Rectal smooth muscle tissue (tissue), 1 donor: Measurements from ENCODE around the gene SLX9.
"Not testable (repeated sequence)": the region's sequence is repeated elsewhere in the genome, so short reads cannot be mapped to it uniquely, and the experiment has no call there.

Source experiments
- H3K27ac ChIP-seq: one replicate; pipeline ENCODE4 v1.7.0; 2013; ENCODE audit warnings: low read depth, low read length, inconsistent platforms
- H3K27me3 ChIP-seq: one replicate; pipeline ENCODE4 v1.7.0; 2013; ENCODE audit warnings: low read length; ENCODE audit not compliant: control insufficient read depth, insufficient read depth
- H3K36me3 ChIP-seq: one replicate; pipeline ENCODE4 v1.7.0; 2013; ENCODE audit warnings: low read length; ENCODE audit not compliant: control insufficient read depth, insufficient read depth
- H3K4me1 ChIP-seq: one replicate; pipeline ENCODE4 v1.7.0; 2013; ENCODE audit warnings: low read length; ENCODE audit not compliant: control insufficient read depth, insufficient read depth
- H3K4me3 ChIP-seq: one replicate; pipeline ENCODE4 v1.7.0; 2013; ENCODE audit warnings: low read length
- H3K9ac ChIP-seq: one replicate; pipeline ENCODE4 v1.7.0; 2013; ENCODE audit warnings: low read length

The SLX9 gene

GRCh38 chr21:44923480-44924084 is 16.2 kb upstream of the SLX9 start:
- Histone ChIP-seq H3K9ac (no peak overlapping the region), H3K4me1 (no peaks in the 10 kb centered on the region), H3K27ac (no peak overlapping the region), H3K27me3 (peaks cover 17% of the 10 kb centered on the region), H3K4me3 (no peak overlapping the region), H3K36me3 (no peaks in the 10 kb centered on the region)

GRCh38 chr21:44924606-44925377 is 15.0 kb upstream of the SLX9 start:
- Histone ChIP-seq H3K4me3 (no peak overlapping the region), H3K4me1 (no peaks in the 10 kb centered on the region), H3K27ac (no peak overlapping the region), H3K36me3 (no peaks in the 10 kb centered on the region), H3K9ac (no peak overlapping the region), H3K27me3 (peaks cover 15% of the 10 kb centered on the region)

- Histone ChIP-seq H3K36me3 (no peaks in the 10 kb centered on the region), H3K4me1 (no peaks in the 10 kb centered on the region), H3K9ac (no peak overlapping the region), H3K27ac (no peak overlapping the region), H3K27me3 (peaks cover 9% of the 10 kb centered on the region), H3K4me3 (no peak overlapping the region)
These were observed 14.5 kb upstream of the SLX9 start for GRCh38 chr21:44925378-44925755.

GRCh38 chr21:44926331-44927101 is 13.3 kb upstream of the SLX9 start:
- peak overlapping the region; percentile 4 for H3K9ac ChIP-seq
- peak overlapping the region; percentile 27 for H3K4me3 ChIP-seq
- H3K27ac ChIP-seq = no peak overlapping the region
- H3K27me3 ChIP-seq = peaks cover 7% of the 10 kb centered on the region
- H3K36me3 ChIP-seq = no peaks in the 10 kb centered on the region
- H3K4me1 ChIP-seq = no peaks in the 10 kb centered on the region

- Histone ChIP-seq H3K27ac (no peak overlapping the region), H3K36me3 (no peaks in the 10 kb centered on the region), H3K4me3 (peak overlapping the region; percentile 27), H3K9ac (no peak overlapping the region), H3K4me1 (no peaks in the 10 kb centered on the region), H3K27me3 (peaks cover 7% of the 10 kb centered on the region)
These were observed 12.6 kb upstream of the SLX9 start for GRCh38 chr21:44927259-44927586.

- no peak overlapping the region for H3K27ac ChIP-seq
- H3K36me3 ChIP-seq = no peaks in the 10 kb centered on the region
- peaks cover 7% of the 10 kb centered on the region for H3K27me3 ChIP-seq
- H3K9ac ChIP-seq = no peak overlapping the region
- H3K4me1 ChIP-seq = no peaks in the 10 kb centered on the region
- H3K4me3 ChIP-seq = peak overlapping the region; percentile 47
These were observed 12.0 kb upstream of the SLX9 start for GRCh38 chr21:44927587-44928461.

- H3K9ac ChIP-seq, H3K4me1 ChIP-seq, H3K27ac ChIP-seq, H3K36me3 ChIP-seq: not testable (repeated sequence)
- H3K4me3 ChIP-seq = peak overlapping the region; percentile 47
- H3K27me3 ChIP-seq = peaks cover 12% of the 10 kb centered on the region
These were observed 11.2 kb upstream of the SLX9 start for GRCh38 chr21:44928500-44929241.

- Histone ChIP-seq H3K36me3 (no peaks in the 10 kb centered on the region), H3K9ac (no peak overlapping the region), H3K27me3 (peaks cover 12% of the 10 kb centered on the region), H3K27ac (no peak overlapping the region), H3K4me3 (no peak overlapping the region), H3K4me1 (no peaks in the 10 kb centered on the region)
These were observed 10.5 kb upstream of the SLX9 start for GRCh38 chr21:44929242-44929798.

GRCh38 chr21:44929799-44930542 is 9.9 kb upstream of the SLX9 start:
- no peak overlapping the region for H3K27ac ChIP-seq
- H3K9ac ChIP-seq = no peak overlapping the region
- H3K4me1 ChIP-seq = no peaks in the 10 kb centered on the region
- peaks cover 12% of the 10 kb centered on the region for H3K27me3 ChIP-seq
- H3K4me3 ChIP-seq = no peak overlapping the region
- no peaks in the 10 kb centered on the region for H3K36me3 ChIP-seq

- H3K4me3 ChIP-seq = no peak overlapping the region
- no peaks in the 10 kb centered on the region for H3K4me1 ChIP-seq
- H3K27me3 ChIP-seq = peaks cover 12% of the 10 kb centered on the region
- no peaks in the 10 kb centered on the region for H3K36me3 ChIP-seq
- H3K27ac ChIP-seq = no peak overlapping the region
- H3K9ac ChIP-seq = no peak overlapping the region
These were observed 9.3 kb upstream of the SLX9 start for GRCh38 chr21:44930543-44930981.

GRCh38 chr21:44931137-44931500 is 8.7 kb upstream of the SLX9 start:
- peak overlapping the region; percentile 41 for H3K4me3 ChIP-seq
- H3K27me3 ChIP-seq = peaks cover 12% of the 10 kb centered on the region
- H3K27ac ChIP-seq = no peak overlapping the region
- H3K36me3 ChIP-seq = no peaks in the 10 kb centered on the region
- no peak overlapping the region for H3K9ac ChIP-seq
- no peaks in the 10 kb centered on the region for H3K4me1 ChIP-seq
